ENCODE results near the gene TUBGCP2. TPM values are rescaled to one million over a fixed set of nuclear protein-coding genes. Genes with fewer than 3 reads are reported as not detected.

TUBGCP2 gene
- total and polyA plus RNA-seq, 9 of the 15 experiments (the other 6 are each of a cell fraction or from before 2014, with no cell fraction given), result 4.3 to 56.6 (median 28.4) TPM

DNA sequence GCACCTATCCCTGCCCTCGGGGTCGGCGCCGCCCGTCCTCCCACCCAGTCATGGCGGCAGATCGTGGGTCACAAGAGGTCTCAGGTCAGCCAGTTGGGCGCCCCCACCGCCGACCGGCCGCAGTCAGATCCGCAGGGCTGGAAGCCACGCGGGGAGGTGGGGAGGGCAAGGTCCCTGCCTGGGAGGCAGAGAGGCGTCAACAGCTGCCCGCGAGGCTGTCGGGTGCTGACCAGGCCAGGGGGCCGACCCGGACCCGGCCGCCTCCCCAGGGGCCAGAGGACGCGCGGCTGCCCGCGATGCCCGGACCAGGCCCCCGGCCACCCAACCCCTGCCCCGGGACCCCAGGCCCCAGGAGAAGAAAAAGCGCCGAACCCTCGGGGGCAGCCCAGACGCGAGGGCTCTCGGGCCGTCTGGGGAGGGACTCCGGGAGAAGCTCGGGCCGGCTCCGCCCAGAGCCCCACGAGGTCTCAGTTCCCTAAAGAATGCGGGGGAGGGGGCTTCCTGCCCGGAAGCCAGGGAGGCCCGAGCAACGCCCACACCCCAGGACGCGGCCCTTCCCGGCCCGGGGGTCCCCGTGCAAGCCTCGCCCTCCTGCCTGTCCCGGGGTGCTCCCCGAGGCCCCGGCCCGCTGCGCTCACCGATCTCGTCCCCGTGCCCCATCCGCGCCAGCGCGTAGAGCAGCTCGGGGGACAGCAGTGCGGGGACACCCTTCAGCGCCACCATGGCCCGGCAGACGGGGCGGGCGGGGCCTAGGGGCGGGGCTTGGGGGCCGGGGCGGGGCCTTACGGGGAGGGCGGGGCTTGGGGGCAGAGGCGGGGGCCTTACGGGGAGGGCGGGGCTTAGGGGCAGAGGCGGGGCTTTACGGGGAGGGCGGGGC, 48.9 kb upstream of the TUBGCP2 start, which contains the start of gene FUOM (continued):
- peak; percentile 74; the same call in 1 of the 2 replicates for TF ChIP-seq PHF8 (IDR thresholded peaks at IDR 0.05; ENCODE audit: borderline replicate concordance, low read length)
- no peak for TF ChIP-seq ZNF197 (CRISPR knock-in tag; IDR thresholded peaks at IDR 0.05; ENCODE audit: low read depth)
- peak; percentile 61 for TF ChIP-seq GABPA (tag; conservative IDR thresholded peaks at IDR 0.05; ENCODE audit: low read depth)
- TF ChIP-seq, protein P1, sequence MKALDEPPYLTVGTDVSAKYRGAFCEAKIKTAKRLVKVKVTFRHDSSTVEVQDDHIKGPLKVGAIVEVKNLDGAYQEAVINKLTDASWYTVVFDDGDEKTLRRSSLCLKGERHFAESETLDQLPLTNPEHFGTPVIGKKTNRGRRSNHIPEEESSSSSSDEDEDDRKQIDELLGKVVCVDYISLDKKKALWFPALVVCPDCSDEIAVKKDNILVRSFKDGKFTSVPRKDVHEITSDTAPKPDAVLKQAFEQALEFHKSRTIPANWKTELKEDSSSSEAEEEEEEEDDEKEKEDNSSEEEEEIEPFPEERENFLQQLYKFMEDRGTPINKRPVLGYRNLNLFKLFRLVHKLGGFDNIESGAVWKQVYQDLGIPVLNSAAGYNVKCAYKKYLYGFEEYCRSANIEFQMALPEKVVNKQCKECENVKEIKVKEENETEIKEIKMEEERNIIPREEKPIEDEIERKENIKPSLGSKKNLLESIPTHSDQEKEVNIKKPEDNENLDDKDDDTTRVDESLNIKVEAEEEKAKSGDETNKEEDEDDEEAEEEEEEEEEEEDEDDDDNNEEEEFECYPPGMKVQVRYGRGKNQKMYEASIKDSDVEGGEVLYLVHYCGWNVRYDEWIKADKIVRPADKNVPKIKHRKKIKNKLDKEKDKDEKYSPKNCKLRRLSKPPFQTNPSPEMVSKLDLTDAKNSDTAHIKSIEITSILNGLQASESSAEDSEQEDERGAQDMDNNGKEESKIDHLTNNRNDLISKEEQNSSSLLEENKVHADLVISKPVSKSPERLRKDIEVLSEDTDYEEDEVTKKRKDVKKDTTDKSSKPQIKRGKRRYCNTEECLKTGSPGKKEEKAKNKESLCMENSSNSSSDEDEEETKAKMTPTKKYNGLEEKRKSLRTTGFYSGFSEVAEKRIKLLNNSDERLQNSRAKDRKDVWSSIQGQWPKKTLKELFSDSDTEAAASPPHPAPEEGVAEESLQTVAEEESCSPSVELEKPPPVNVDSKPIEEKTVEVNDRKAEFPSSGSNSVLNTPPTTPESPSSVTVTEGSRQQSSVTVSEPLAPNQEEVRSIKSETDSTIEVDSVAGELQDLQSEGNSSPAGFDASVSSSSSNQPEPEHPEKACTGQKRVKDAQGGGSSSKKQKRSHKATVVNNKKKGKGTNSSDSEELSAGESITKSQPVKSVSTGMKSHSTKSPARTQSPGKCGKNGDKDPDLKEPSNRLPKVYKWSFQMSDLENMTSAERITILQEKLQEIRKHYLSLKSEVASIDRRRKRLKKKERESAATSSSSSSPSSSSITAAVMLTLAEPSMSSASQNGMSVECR (CRISPR knock-in tag; IDR thresholded peaks at IDR 0.05), result peak; percentile 50
- TF ChIP-seq, protein P2, sequence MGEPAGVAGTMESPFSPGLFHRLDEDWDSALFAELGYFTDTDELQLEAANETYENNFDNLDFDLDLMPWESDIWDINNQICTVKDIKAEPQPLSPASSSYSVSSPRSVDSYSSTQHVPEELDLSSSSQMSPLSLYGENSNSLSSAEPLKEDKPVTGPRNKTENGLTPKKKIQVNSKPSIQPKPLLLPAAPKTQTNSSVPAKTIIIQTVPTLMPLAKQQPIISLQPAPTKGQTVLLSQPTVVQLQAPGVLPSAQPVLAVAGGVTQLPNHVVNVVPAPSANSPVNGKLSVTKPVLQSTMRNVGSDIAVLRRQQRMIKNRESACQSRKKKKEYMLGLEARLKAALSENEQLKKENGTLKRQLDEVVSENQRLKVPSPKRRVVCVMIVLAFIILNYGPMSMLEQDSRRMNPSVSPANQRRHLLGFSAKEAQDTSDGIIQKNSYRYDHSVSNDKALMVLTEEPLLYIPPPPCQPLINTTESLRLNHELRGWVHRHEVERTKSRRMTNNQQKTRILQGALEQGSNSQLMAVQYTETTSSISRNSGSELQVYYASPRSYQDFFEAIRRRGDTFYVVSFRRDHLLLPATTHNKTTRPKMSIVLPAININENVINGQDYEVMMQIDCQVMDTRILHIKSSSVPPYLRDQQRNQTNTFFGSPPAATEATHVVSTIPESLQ (CRISPR knock-in tag; IDR thresholded peaks at IDR 0.05), result no peak
- no peak for TF ChIP-seq TAF7 (tag; IDR thresholded peaks at IDR 0.05)
- TF ChIP-seq, protein P3, sequence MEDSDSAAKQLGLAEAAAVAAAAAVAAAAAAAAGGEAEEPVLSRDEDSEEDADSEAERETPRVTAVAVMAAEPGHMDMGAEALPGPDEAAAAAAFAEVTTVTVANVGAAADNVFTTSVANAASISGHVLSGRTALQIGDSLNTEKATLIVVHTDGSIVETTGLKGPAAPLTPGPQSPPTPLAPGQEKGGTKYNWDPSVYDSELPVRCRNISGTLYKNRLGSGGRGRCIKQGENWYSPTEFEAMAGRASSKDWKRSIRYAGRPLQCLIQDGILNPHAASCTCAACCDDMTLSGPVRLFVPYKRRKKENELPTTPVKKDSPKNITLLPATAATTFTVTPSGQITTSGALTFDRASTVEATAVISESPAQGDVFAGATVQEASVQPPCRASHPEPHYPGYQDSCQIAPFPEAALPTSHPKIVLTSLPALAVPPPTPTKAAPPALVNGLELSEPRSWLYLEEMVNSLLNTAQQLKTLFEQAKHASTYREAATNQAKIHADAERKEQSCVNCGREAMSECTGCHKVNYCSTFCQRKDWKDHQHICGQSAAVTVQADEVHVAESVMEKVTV (CRISPR knock-in tag; IDR thresholded peaks at IDR 0.05), result no peak
- TF ChIP-seq YY1 (IDR thresholded peaks at IDR 0.05; ENCODE audit: borderline replicate concordance in 1 of 3, control insufficient read depth in 1 of 3, extremely low read depth in 1 of 3, insufficient read depth in 3 of 3, insufficient read length in 1 of 3, insufficient replicate concordance in 2 of 3, low read depth in 1 of 3, low read length in 2 of 3), result peak in 2 of 3 experiments; percentile 61 to 81
- peak; percentile 72 for TF ChIP-seq RBFOX2 (IDR thresholded peaks at IDR 0.05; ENCODE audit: low read depth, low read length)
- TF ChIP-seq CCNT2 (IDR thresholded peaks at IDR 0.05; ENCODE audit: borderline replicate concordance, extremely low read depth, insufficient read length, low read depth, low read length), result peak; percentile 30
- peak; percentile 35; the same call in 1 of the 2 replicates for TF ChIP-seq SPI1 (IDR thresholded peaks at IDR 0.05; ENCODE audit: borderline replicate concordance, low read depth, low read length)
- TF ChIP-seq GABPB1 (CRISPR knock-in tag; IDR thresholded peaks at IDR 0.05), result peak; percentile 81
- no peak for TF ChIP-seq CREB1 (IDR thresholded peaks at IDR 0.05)
- TF ChIP-seq CREB1 (CRISPR knock-in tag; IDR thresholded peaks at IDR 0.05), result 0 out of 2 replicates have a peak, but pooled peaks have one; percentile 28
- peak; percentile 51; the same call in 1 of the 2 replicates for TF ChIP-seq ETV5 (CRISPR knock-in tag; IDR thresholded peaks at IDR 0.05; ENCODE audit: low read depth)
- 0 out of 2 replicates have a peak, but pooled peaks have one; percentile 23 for TF ChIP-seq ETV1 (tag; conservative IDR thresholded peaks at IDR 0.05; ENCODE audit: low read depth)
- TF ChIP-seq, protein P4, sequence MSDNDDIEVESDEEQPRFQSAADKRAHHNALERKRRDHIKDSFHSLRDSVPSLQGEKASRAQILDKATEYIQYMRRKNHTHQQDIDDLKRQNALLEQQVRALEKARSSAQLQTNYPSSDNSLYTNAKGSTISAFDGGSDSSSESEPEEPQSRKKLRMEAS (CRISPR knock-in tag; IDR thresholded peaks at IDR 0.05), result peak; percentile 68
